Left kidney (tissue), 2 donors: Measurements from ENCODE around the gene UNK. TPM values are rescaled to one million over a fixed set of nuclear protein-coding genes. Genes with fewer than 3 reads are reported as not detected.

ENCODE experiments used
- DNase-seq: peaks from one replicate; pipeline ENCODE4 v3.0.0-alpha.2; 2013
- polyA plus RNA-seq: library from polyadenylated mRNA; unstranded; fragments of 120-200 nt; gene quantifications from one replicate; pipeline ENCODE4 v1.2.1, GENCODE V29; 2013; ENCODE audit not compliant: insufficient read length

UNK gene
- polyA plus RNA-seq, 1 donor = 50.3 TPM

GRCh38 chr17:75820094-75821080, 35.8 kb downstream of the UNK start:
- DNase-seq = no peak

- DNase-seq = no peak
These were observed 36.9 kb downstream of the UNK start for GRCh38 chr17:75821552-75821951.

GRCh38 chr17:75822119-75822799, 37.7 kb downstream of the UNK start:
- DNase-seq = no peak

- no peak for DNase-seq
These were observed 38.2 kb downstream of the UNK start for GRCh38 chr17:75822800-75823166.

- DNase-seq = no peak
These were observed 38.8 kb downstream of the UNK start for GRCh38 chr17:75823257-75824041.

GRCh38 chr17:75824050-75824552, 39.5 kb downstream of the UNK start:
- DNase-seq = no peak

GRCh38 chr17:75824666-75825065, 40.1 kb downstream of the UNK start:
- DNase-seq = no peak

- no peak for DNase-seq
These were observed 40.5 kb downstream of the UNK start for GRCh38 chr17:75825149-75825552.

GRCh38 chr17:75825748-75826370, 41.3 kb downstream of the UNK start:
- DNase-seq = no peak

- DNase-seq = no peak
These were observed 42.1 kb downstream of the UNK start for GRCh38 chr17:75826561-75827307.

GRCh38 chr17:75827308-75828075, 42.9 kb downstream of the UNK start:
- DNase-seq = no peak

GRCh38 chr17:75828076-75828400, 43.4 kb downstream of the UNK start:
- no peak for DNase-seq

GRCh38 chr17:75828741-75829140, 44.1 kb downstream of the UNK start:
- DNase-seq = no peak

- DNase-seq = no peak
These were observed 45.1 kb downstream of the UNK start for GRCh38 chr17:75829747-75830146.

- DNase-seq = no peak
These were observed 45.8 kb downstream of the UNK start for GRCh38 chr17:75830164-75831031.

GRCh38 chr17:75831032-75831571, 46.5 kb downstream of the UNK start:
- DNase-seq = no peak

GRCh38 chr17:75832164-75832651, 47.6 kb downstream of the UNK start:
- no peak for DNase-seq

GRCh38 chr17:75832652-75833400, 48.2 kb downstream of the UNK start:
- no peak for DNase-seq
